NCI-H2081 (cell line): ENCODE measurements around the gene HASPIN.
A peak's percentile ranks its signal among the peaks of the same experiment; 100 is the strongest.
"Not testable (repeated sequence)": the region's sequence is repeated elsewhere in the genome, so short reads cannot be mapped to it uniquely, and the experiment has no call there.

Experiments
- DNase-seq, 2 experiments: peaks; one replicate each; lab custom pipeline; 2025; lab: John Stamatoyannopoulos, UW

Gene HASPIN

GRCh38 chr17:3695723-3696411 is 27.8 kb upstream of the HASPIN start, which contains the start of gene P2RX5:
P2RX5 (minus strand) TSS chr17:3696155; CDS start chr17:3696005, 150 bp downstream.
- DNase-seq, result no peak

- DNase-seq, result no peak
Observed at GRCh38 chr17:3697103-3697476, 26.6 kb upstream of the HASPIN start.

GRCh38 chr17:3698139-3698538 is 25.6 kb upstream of the HASPIN start:
- DNase-seq, result no peak

GRCh38 chr17:3699951-3700350 is 23.8 kb upstream of the HASPIN start:
- DNase-seq, result no peak

- not testable (repeated sequence) for DNase-seq
Observed at GRCh38 chr17:3702041-3702539, 21.6 kb upstream of the HASPIN start.

- no peak for DNase-seq
Observed at GRCh38 chr17:3704931-3705717, 18.6 kb upstream of the HASPIN start.

GRCh38 chr17:3705718-3705984 is 18.1 kb upstream of the HASPIN start:
- DNase-seq, result not testable (repeated sequence)

- no peak for DNase-seq
Observed at GRCh38 chr17:3708366-3708765, 15.3 kb upstream of the HASPIN start.

GRCh38 chr17:3710951-3711383 is 12.7 kb upstream of the HASPIN start:
- DNase-seq, result no peak

- DNase-seq, result no peak
Observed at GRCh38 chr17:3712811-3713463, 10.8 kb upstream of the HASPIN start.

- DNase-seq, result no peak
Observed at GRCh38 chr17:3715296-3715695, 8.4 kb upstream of the HASPIN start.

GRCh38 chr17:3718201-3718600 is 5.5 kb upstream of the HASPIN start:
- DNase-seq, result no peak

GRCh38 chr17:3719265-3719664 is 4.4 kb upstream of the HASPIN start:
- DNase-seq, result no peak

GRCh38 chr17:3722716-3723115 is 987 bp upstream of the HASPIN start:
- no peak for DNase-seq

GRCh38 chr17:3723188-3723555 is 531 bp upstream of the HASPIN start:
- peak in 1 of 2 experiments; percentile 40 for DNase-seq

GRCh38 chr17:3724378-3725077 is 825 bp downstream of the HASPIN start:
- DNase-seq, result no peak

- DNase-seq, result no peak
Observed at GRCh38 chr17:3727041-3727440, 3.3 kb downstream of the HASPIN start.

- not testable (repeated sequence) for DNase-seq
Observed at GRCh38 chr17:3728099-3728498, 4.4 kb downstream of the HASPIN start.

- no peak for DNase-seq
Observed at GRCh38 chr17:3729881-3730280, 6.2 kb downstream of the HASPIN start.

- DNase-seq, result no peak
Observed at GRCh38 chr17:3730881-3731429, 7.3 kb downstream of the HASPIN start.

GRCh38 chr17:3732210-3732621 is 8.5 kb downstream of the HASPIN start:
- no peak for DNase-seq

GRCh38 chr17:3734911-3735276 is 11.2 kb downstream of the HASPIN start:
- not testable (repeated sequence) for DNase-seq
